GM23338 (cell line): ENCODE measurements around the gene RASL10B. TPM values are rescaled to one million over a fixed set of nuclear protein-coding genes. Genes with fewer than 3 reads are reported as not detected.

ENCODE experiments used
- ATAC-seq: fragments of 200-7000 bp; cut with Tn5 transposase; 3 replicates; pipeline ENCODE4 v1.9.1; 2020
- DNase-seq: peaks from one replicate; pipeline ENCODE4 v3.0.0-alpha.2; 2015; ENCODE audit warnings: low spot score
- H2AFZ ChIP-seq: fragments of 200-600 bp; sonication (generic); 2 replicates; pipeline ENCODE4 v1.8.0; 2016; ENCODE audit warnings: antibody characterized with exemption, mild to moderate bottlenecking, moderate library complexity
- H3F3A ChIP-seq: fragments of 200-600 bp; sonication (generic); replicated peaks from 2 replicates; pipeline ENCODE4 v1.8.0; 2017; ENCODE audit warnings: antibody characterized with exemption, mixed run types, low read depth
- H3K27ac ChIP-seq: fragments of 200-600 bp; sonication (generic); 2 replicates; pipeline ENCODE4 v1.6.1; 2016; ENCODE audit warnings: low read depth
- H3K27me3 ChIP-seq: fragments of 200-600 bp; sonication (generic); 2 replicates; pipeline ENCODE4 v1.8.0; 2016; ENCODE audit warnings: mild to moderate bottlenecking, mixed run types, moderate library complexity; ENCODE audit not compliant: insufficient read depth
- H3K36me3 ChIP-seq: fragments of 200-600 bp; sonication (generic); 2 replicates; pipeline ENCODE4 v1.8.0; 2016; ENCODE audit warnings: mild to moderate bottlenecking; ENCODE audit not compliant: insufficient read depth
- H3K4me1 ChIP-seq: fragments of 200-600 bp; sonication (generic); 2 replicates; pipeline ENCODE4 v1.8.0; 2016; ENCODE audit warnings: mild to moderate bottlenecking, moderate library complexity; ENCODE audit not compliant: insufficient read depth
- H3K4me2 ChIP-seq: fragments of 200-600 bp; sonication (generic); 2 replicates; pipeline ENCODE4 v1.7.1; 2017; ENCODE audit warnings: mixed run types
- H3K4me3 ChIP-seq: fragments of 200-600 bp; sonication (generic); 2 replicates; pipeline ENCODE4 v1.6.1; 2016; ENCODE audit warnings: mixed run types
- H3K79me2 ChIP-seq: fragments of 200-600 bp; sonication (generic); replicated peaks from 2 replicates; pipeline ENCODE4 v1.8.0; 2017; ENCODE audit warnings: mild to moderate bottlenecking; ENCODE audit not compliant: insufficient read depth
- H3K9me2 ChIP-seq: fragments of 200-600 bp; sonication (generic); 2 replicates; pipeline ENCODE4 v1.8.0; 2017; ENCODE audit not compliant: insufficient read depth
- H4K20me1 ChIP-seq: fragments of 200-600 bp; sonication (generic); replicated peaks from 2 replicates; pipeline ENCODE4 v1.8.0; 2017; ENCODE audit warnings: mild to moderate bottlenecking; ENCODE audit not compliant: insufficient read depth
- H3K27ac Mint-ChIP-seq: 2 replicates; pipeline ENCODE4 v1.8.0; 2020; ENCODE audit warnings: inconsistent platforms, mild to moderate bottlenecking, moderate library complexity, mixed read lengths
- H3K27me3 Mint-ChIP-seq: 3 replicates; pipeline ENCODE4 v1.8.0; 2022; ENCODE audit warnings: low read depth, mild to moderate bottlenecking, moderate library complexity, mixed read lengths, inconsistent platforms; ENCODE audit not compliant: insufficient read depth, poor library complexity
- H3K36me3 Mint-ChIP-seq: 3 replicates; pipeline ENCODE4 v1.8.0; 2021; ENCODE audit warnings: low read depth, mild to moderate bottlenecking, inconsistent platforms, moderate library complexity, mixed read lengths
- H3K4me1 Mint-ChIP-seq: 3 replicates; pipeline ENCODE4 v1.8.0; 2020; ENCODE audit warnings: mild to moderate bottlenecking, inconsistent platforms, mixed read lengths
- H3K4me3 Mint-ChIP-seq: 3 replicates; pipeline ENCODE4 v1.8.0; 2021; ENCODE audit warnings: moderate library complexity, mild to moderate bottlenecking, inconsistent platforms, mixed read lengths
- H3K9me3 Mint-ChIP-seq: 3 replicates; pipeline ENCODE4 v1.8.0; 2020; ENCODE audit warnings: moderate library complexity, mild to moderate bottlenecking, inconsistent platforms, mixed read lengths
- CREB1 ChIP-seq: fragments of 250-450 bp; sonication (Bioruptor Pico); IDR thresholded peaks from 2 replicates; pipeline ENCODE4 v1.5.0; 2020; ENCODE audit warnings: low read depth, mild to moderate bottlenecking, moderate library complexity
- CTCF ChIP-seq, 2 experiments: fragments of 200-600 bp in 1 of 2; sonication (generic) in 1 of 2; conservative IDR thresholded peaks; 2 replicates each; pipeline versions ENCODE4 v1.5.1 to v1.6.1; 2016 to 2017; ENCODE audit warnings: antibody characterized with exemption in 2 of 2, low read depth in 2 of 2, mild to moderate bottlenecking in 2 of 2, moderate library complexity in 1 of 2
- ETS1 ChIP-seq: IDR thresholded peaks from 2 replicates; pipeline ENCODE4 v1.6.1; 2016; ENCODE audit warnings: antibody characterized with exemption
- EZH2 ChIP-seq: fragments of 200-600 bp; sonication (generic); IDR thresholded peaks from one replicate; pipeline ENCODE4 v1.8.0; 2017; ENCODE audit warnings: antibody characterized with exemption, mild to moderate bottlenecking, low read depth; ENCODE audit not compliant: unreplicated experiment
- EZH2phosphoT487 ChIP-seq: fragments of 200-600 bp; sonication (generic); IDR thresholded peaks from one replicate; pipeline ENCODE4 v1.8.1; 2018; ENCODE audit warnings: antibody characterized with exemption; ENCODE audit not compliant: unreplicated experiment
- JUNB ChIP-seq: IDR thresholded peaks from one replicate; pipeline ENCODE4 v1.6.1; 2016; ENCODE audit warnings: antibody characterized with exemption; ENCODE audit not compliant: unreplicated experiment
- NANOG ChIP-seq: IDR thresholded peaks from 2 replicates; pipeline ENCODE4 v1.6.1; 2016; ENCODE audit warnings: antibody characterized with exemption, borderline replicate concordance
- POLR2AphosphoS5 ChIP-seq: IDR thresholded peaks from 2 replicates; pipeline ENCODE4 v1.6.1; 2016; ENCODE audit warnings: antibody characterized with exemption, low read depth
- REST ChIP-seq: IDR thresholded peaks from one replicate; pipeline ENCODE4 v1.6.1; 2018; ENCODE audit warnings: antibody characterized with exemption; ENCODE audit not compliant: unreplicated experiment
- STAT1 ChIP-seq: IDR thresholded peaks from one replicate; pipeline ENCODE4 v1.6.1; 2016; ENCODE audit warnings: antibody characterized with exemption; ENCODE audit not compliant: unreplicated experiment
- ZNF114 ChIP-seq: fragments of 250-450 bp; sonication (Bioruptor Pico); IDR thresholded peaks from 2 replicates; pipeline ENCODE4 v1.5.0; 2020; ENCODE audit warnings: mild to moderate bottlenecking, moderate library complexity
- ZNF331 ChIP-seq: fragments of 250-450 bp; sonication (Bioruptor Pico); IDR thresholded peaks from 2 replicates; pipeline ENCODE4 v1.5.0; 2020; ENCODE audit warnings: low read depth, mild to moderate bottlenecking, moderate library complexity
- polyA plus RNA-seq: library from polyadenylated mRNA; unstranded; fragments of >200 nt; fragmentation: Nextera tagmentation; extraction: Ambion mirVana; gene quantifications from 2 replicates; pipeline ENCODE4 v1.2.1, GENCODE V29; 2016
- total RNA-seq: library from RNA; depleted of rRNA; stranded (reverse); fragments of >200 nt; shearing (Covaris generic); gene quantifications from 2 replicates; pipeline ENCODE4 v1.2.3, GENCODE V29; 2014
- TF ChIP-seq, protein P1 (sequence below): fragments of 250-450 bp; sonication (Bioruptor Pico); IDR thresholded peaks from 2 replicates; pipeline ENCODE4 v1.5.0; 2020; ENCODE audit warnings: mild to moderate bottlenecking, moderate library complexity

The RASL10B gene
- total and polyA plus RNA-seq, 2 experiments from 2014 or later = 7.1 to 26.2 TPM

GRCh38 chr17:35738519-35739133, 7.2 kb downstream of the RASL10B start:
- H3K4me2 ChIP-seq = no peak overlapping the region
- Mint-ChIP-seq H3K27me3 (peaks cover 30% of the 10 kb centered on the region), H3K36me3 (0 out of 3 replicates have a peak, but pooled peaks cover 8% of the 10 kb centered on the region), H3K4me1 (peaks cover 12% of the 10 kb centered on the region), H3K27ac (no peak overlapping the region), H3K9me3 (peaks cover 12% of the 10 kb centered on the region; the same call in 2 of the 3 replicates), H3K4me3 (no peak overlapping the region)
- peaks cover 55% of the 10 kb centered on the region for H3K27me3 ChIP-seq
- peaks cover 4% of the 10 kb centered on the region; the same call in 1 of the 2 replicates for H3K4me1 ChIP-seq
- no peaks in the 10 kb centered on the region for H3K36me3 ChIP-seq
- no peaks in the 10 kb centered on the region; the same call in 1 of the 2 replicates for H4K20me1 ChIP-seq
- no peak overlapping the region for H2AFZ ChIP-seq
- no peak overlapping the region for H3K4me3 ChIP-seq
- peaks cover 6% of the 10 kb centered on the region; the same call in 1 of the 2 replicates for H3K9me2 ChIP-seq
- ATAC-seq = no peak
- no peak for DNase-seq
- H3K27ac ChIP-seq = no peak overlapping the region
- no peak for TF ChIP-seq STAT1
- no peak for TF ChIP-seq EZH2
- no peak for TF ChIP-seq ZNF331 (CRISPR knock-in tag)
- no peak for TF ChIP-seq ZNF114
- no peak for TF ChIP-seq JUNB
- no peak for TF ChIP-seq EZH2phosphoT487
- no peak for TF ChIP-seq NANOG
- TF ChIP-seq CTCF (conservative IDR thresholded peaks at IDR 0.05; ENCODE audit: low read depth in 2 of 2) = no peak
- TF ChIP-seq ETS1 = no peak
- TF ChIP-seq, protein P1, sequence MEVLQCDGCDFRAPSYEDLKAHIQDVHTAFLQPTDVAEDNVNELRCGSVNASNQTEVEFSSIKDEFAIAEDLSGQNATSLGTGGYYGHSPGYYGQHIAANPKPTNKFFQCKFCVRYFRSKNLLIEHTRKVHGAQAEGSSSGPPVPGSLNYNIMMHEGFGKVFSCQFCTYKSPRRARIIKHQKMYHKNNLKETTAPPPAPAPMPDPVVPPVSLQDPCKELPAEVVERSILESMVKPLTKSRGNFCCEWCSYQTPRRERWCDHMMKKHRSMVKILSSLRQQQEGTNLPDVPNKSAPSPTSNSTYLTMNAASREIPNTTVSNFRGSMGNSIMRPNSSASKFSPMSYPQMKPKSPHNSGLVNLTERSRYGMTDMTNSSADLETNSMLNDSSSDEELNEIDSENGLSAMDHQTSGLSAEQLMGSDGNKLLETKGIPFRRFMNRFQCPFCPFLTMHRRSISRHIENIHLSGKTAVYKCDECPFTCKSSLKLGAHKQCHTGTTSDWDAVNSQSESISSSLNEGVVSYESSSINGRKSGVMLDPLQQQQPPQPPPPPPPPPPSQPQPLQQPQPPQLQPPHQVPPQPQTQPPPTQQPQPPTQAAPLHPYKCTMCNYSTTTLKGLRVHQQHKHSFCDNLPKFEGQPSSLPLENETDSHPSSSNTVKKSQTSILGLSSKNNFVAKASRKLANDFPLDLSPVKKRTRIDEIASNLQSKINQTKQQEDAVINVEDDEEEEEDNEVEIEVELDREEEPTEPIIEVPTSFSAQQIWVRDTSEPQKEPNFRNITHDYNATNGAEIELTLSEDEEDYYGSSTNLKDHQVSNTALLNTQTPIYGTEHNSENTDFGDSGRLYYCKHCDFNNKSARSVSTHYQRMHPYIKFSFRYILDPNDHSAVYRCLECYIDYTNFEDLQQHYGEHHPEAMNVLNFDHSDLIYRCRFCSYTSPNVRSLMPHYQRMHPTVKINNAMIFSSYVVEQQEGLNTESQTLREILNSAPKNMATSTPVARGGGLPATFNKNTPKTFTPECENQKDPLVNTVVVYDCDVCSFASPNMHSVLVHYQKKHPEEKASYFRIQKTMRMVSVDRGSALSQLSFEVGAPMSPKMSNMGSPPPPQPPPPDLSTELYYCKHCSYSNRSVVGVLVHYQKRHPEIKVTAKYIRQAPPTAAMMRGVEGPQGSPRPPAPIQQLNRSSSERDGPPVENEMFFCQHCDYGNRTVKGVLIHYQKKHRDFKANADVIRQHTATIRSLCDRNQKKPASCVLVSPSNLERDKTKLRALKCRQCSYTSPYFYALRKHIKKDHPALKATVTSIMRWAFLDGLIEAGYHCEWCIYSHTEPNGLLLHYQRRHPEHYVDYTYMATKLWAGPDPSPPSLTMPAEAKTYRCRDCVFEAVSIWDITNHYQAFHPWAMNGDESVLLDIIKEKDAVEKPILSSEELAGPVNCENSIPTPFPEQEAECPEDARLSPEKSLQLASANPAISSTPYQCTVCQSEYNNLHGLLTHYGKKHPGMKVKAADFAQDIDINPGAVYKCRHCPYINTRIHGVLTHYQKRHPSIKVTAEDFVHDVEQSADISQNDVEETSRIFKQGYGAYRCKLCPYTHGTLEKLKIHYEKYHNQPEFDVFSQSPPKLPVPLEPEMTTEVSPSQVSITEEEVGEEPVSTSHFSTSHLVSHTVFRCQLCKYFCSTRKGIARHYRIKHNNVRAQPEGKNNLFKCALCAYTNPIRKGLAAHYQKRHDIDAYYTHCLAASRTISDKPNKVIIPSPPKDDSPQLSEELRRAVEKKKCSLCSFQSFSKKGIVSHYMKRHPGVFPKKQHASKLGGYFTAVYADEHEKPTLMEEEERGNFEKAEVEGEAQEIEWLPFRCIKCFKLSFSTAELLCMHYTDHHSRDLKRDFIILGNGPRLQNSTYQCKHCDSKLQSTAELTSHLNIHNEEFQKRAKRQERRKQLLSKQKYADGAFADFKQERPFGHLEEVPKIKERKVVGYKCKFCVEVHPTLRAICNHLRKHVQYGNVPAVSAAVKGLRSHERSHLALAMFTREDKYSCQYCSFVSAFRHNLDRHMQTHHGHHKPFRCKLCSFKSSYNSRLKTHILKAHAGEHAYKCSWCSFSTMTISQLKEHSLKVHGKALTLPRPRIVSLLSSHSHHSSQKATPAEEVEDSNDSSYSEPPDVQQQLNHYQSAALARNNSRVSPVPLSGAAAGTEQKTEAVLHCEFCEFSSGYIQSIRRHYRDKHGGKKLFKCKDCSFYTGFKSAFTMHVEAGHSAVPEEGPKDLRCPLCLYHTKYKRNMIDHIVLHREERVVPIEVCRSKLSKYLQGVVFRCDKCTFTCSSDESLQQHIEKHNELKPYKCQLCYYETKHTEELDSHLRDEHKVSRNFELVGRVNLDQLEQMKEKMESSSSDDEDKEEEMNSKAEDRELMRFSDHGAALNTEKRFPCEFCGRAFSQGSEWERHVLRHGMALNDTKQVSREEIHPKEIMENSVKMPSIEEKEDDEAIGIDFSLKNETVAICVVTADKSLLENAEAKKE (CRISPR knock-in tag) = no peak
- no peak for TF ChIP-seq REST
- no peak for TF ChIP-seq CREB1 (CRISPR knock-in tag)
- TF ChIP-seq POLR2AphosphoS5 = no peak
- peaks cover 6% of the 10 kb centered on the region; the same call in 1 of the 2 replicates for H3F3A ChIP-seq
- no peaks in the 10 kb centered on the region for H3K79me2 ChIP-seq
